OCI-LY3 (cell line): ENCODE measurements around the gene TAC3.

ENCODE experiments used
- H2AFZ ChIP-seq: fragments of 200-600, 300-600 bp; shearing (Covaris generic); 2 replicates; pipeline ENCODE4 v1.6.0; 2014; ENCODE audit warnings: antibody characterized with exemption, low read depth, low read length
- H3K27ac ChIP-seq: fragments of 200-600, 300-600 bp; sonication (generic); 2 replicates; pipeline ENCODE4 v1.5.1; 2014; ENCODE audit warnings: mild to moderate bottlenecking, low read length, moderate library complexity, mixed read lengths
- H3K27me3 ChIP-seq: fragments of 200-600, 300-600 bp; sonication (generic); 2 replicates; pipeline ENCODE4 v1.6.1; 2014; ENCODE audit warnings: low read depth, low read length, mixed read lengths
- H3K36me3 ChIP-seq: fragments of 200-600, 300-600 bp; sonication (generic); replicated peaks from 2 replicates; pipeline ENCODE3; 2014; ENCODE audit warnings: low read depth, low read length, mixed read lengths
- H3K4me1 ChIP-seq: fragments of 300-600, 200-600 bp; sonication (generic); 2 replicates; pipeline ENCODE4 v1.6.1; 2014; ENCODE audit warnings: low read length, mixed read lengths
- H3K4me2 ChIP-seq: fragments of 200-600, 300-600 bp; sonication (generic); 2 replicates; pipeline ENCODE4 v1.6.1; 2014; ENCODE audit warnings: low read length, mixed read lengths
- H3K4me3 ChIP-seq: fragments of 300-600, 200-600 bp; sonication (generic); 2 replicates; pipeline ENCODE4 v1.5.1; 2014; ENCODE audit warnings: antibody characterized with exemption, mild to moderate bottlenecking, low read length, moderate library complexity
- H3K79me2 ChIP-seq: fragments of 300-600, 200-600 bp; shearing (Covaris generic); 2 replicates; pipeline ENCODE4 v1.6.1; 2014; ENCODE audit warnings: mild to moderate bottlenecking, low read length, mixed read lengths
- H3K9ac ChIP-seq: fragments of 300-600, 200-600 bp; shearing (Covaris generic); 2 replicates; pipeline ENCODE4 v1.6.0; 2014; ENCODE audit warnings: mild to moderate bottlenecking, low read length, moderate library complexity
- H3K9me3 ChIP-seq: fragments of 200-600, 300-600 bp; shearing (Covaris generic); 2 replicates; pipeline ENCODE4 v1.6.1; 2014; ENCODE audit warnings: low read length, mixed read lengths; ENCODE audit not compliant: insufficient read depth
- H4K20me1 ChIP-seq: fragments of 200-600, 300-600 bp; sonication (generic); 2 replicates; pipeline ENCODE4 v1.6.1; 2016; ENCODE audit warnings: low read length, mixed read lengths; ENCODE audit not compliant: insufficient read depth
- CTCF ChIP-seq: fragments of 200-600, 300-600 bp; sonication (generic); IDR thresholded peaks from 2 replicates; pipeline ENCODE4 v1.5.1; 2014; ENCODE audit warnings: antibody characterized with exemption, low read length, low read depth
- EZH2phosphoT487 ChIP-seq: fragments of 200-600 bp; shearing (Covaris generic); IDR thresholded peaks from 2 replicates; pipeline ENCODE4 v1.6.1; 2018; ENCODE audit warnings: antibody characterized with exemption, mixed run types, low read depth

TAC3 gene

DNA sequence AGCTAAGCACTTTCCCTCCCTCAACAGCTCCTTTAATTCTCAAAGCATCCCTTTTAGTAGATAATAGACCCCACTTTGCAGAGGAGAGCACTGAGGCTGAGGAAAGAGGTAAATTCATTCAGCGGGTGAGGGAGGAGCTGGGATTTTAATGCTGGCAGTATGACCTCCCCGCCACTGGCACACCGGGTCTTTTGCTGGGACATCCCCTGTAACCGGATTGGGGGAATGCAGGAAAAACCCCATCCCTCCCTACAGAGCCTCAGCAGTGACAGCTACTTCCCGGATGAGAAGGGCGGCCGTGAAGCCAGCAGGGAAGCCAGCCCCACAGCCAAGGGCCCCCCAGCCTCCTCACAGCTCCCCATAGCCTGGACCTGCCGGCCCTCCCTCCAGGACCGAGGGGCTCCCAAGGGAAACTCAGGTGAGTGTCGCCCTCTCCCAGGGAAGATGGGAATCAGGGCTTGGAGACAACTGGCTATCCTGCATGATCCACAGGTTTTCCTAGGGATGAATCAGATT is 22.0 kb downstream of the TAC3 start:
- Histone ChIP-seq H3K4me2 (no peak overlapping the region), H3K4me1 (peaks cover 21% of the 10 kb centered on the region), H3K9me3 (no peaks in the 10 kb centered on the region), H3K27ac (no peak overlapping the region), H3K4me3 (no peak overlapping the region), H3K9ac (no peak overlapping the region), H3K36me3 (peaks cover 11% of the 10 kb centered on the region), H2AFZ (no peak overlapping the region), H3K79me2 (peaks cover 18% of the 10 kb centered on the region), H3K27me3 (peaks cover 2% of the 10 kb centered on the region; the same call in 1 of the 2 replicates), H4K20me1 (no peaks in the 10 kb centered on the region)
- no peak for TF ChIP-seq EZH2phosphoT487
- TF ChIP-seq CTCF: no peak

DNA sequence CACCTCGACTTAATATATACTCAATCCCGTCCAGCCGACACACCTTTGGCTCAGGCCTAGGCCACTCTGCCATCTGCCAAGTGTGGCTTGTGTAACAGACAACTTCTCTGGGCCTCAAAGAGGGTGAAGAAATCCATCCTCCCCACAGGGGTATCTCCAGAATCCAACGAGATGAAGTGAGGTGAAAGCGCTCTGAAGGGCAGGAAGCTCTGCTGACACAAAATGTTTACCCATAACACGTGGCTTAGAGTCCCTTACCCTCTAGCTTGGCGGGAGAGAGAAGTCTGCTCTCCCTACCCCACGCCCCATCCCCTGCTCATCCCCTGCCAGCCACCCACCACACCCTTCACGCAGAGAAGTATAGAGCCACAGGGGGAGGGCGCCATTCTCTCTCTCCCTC is 23.0 kb downstream of the TAC3 start:
- H3K27ac ChIP-seq: no peak overlapping the region
- no peaks in the 10 kb centered on the region for H4K20me1 ChIP-seq
- TF ChIP-seq EZH2phosphoT487 (no peak), CTCF (no peak)
- peaks cover 12% of the 10 kb centered on the region for H3K27me3 ChIP-seq
- no peaks in the 10 kb centered on the region for H3K9me3 ChIP-seq
- no peak overlapping the region for H3K4me3 ChIP-seq
- peaks cover 12% of the 10 kb centered on the region for H3K4me1 ChIP-seq
- peaks cover 11% of the 10 kb centered on the region for H3K79me2 ChIP-seq
- H2AFZ ChIP-seq: no peak overlapping the region
- no peak overlapping the region for H3K4me2 ChIP-seq
- peaks cover 9% of the 10 kb centered on the region for H3K36me3 ChIP-seq
- H3K9ac ChIP-seq: no peak overlapping the region

DNA sequence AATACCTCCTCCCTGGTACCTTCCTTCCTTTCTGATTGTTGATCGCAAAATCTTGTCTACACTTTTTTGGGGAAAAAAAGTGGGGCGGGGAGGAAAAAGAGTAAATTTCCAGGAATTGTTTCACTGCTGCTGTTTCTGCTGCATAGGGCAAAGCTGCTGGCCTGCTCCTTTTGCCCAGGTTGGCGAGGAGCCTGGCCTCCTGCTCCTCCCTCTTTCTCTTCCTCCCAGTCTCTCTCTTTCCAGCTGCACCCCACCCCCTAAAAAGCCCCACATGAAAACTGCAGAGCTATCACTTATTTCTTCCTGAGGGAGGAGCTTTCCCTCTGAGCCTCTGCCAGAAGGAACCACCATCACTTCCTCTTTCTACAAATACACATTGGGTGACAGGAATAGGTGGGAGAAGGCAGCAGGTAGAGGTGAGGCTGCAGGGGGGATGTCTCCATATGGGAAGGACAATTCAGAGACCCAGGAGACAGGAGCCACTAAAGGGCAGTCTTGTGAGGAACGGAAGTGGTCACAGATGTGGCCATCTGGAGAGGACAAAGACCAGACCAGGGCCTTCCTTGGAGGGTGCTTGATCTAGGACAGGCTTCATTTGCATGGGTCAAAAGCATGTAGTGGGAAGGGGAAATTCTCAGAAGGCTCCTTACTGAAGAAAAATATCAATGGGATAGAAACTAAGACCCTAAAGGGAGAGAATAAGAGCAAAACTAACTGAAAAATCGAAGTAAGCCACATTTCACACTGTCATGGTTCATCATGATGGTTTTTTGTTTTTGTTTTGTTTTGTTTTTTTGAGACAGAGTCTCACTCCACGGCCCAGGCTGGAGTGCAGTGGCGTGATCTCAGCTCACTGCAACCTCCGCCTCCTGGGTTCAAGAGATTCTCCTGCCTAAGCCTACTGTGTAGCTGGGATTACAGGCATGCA is 24.7 kb downstream of the TAC3 start:
- no peak overlapping the region for H3K27ac ChIP-seq
- H4K20me1 ChIP-seq: no peaks in the 10 kb centered on the region
- H3K36me3 ChIP-seq: no peaks in the 10 kb centered on the region
- H3K4me3 ChIP-seq: no peak overlapping the region
- no peak overlapping the region for H2AFZ ChIP-seq
- H3K79me2 ChIP-seq: no peaks in the 10 kb centered on the region
- TF ChIP-seq CTCF (no peak), EZH2phosphoT487 (no peak)
- peaks cover 17% of the 10 kb centered on the region for H3K27me3 ChIP-seq
- H3K4me1 ChIP-seq: peaks cover 10% of the 10 kb centered on the region
- no peaks in the 10 kb centered on the region for H3K9me3 ChIP-seq
- no peak overlapping the region for H3K4me2 ChIP-seq
- no peak overlapping the region for H3K9ac ChIP-seq

- Histone ChIP-seq H3K9me3 (no peaks in the 10 kb centered on the region), H2AFZ (no peak overlapping the region), H3K4me1 (peaks cover 10% of the 10 kb centered on the region), H3K4me2 (no peak overlapping the region), H3K79me2 (no peaks in the 10 kb centered on the region), H3K36me3 (no peaks in the 10 kb centered on the region), H3K27ac (no peak overlapping the region), H3K4me3 (no peak overlapping the region), H3K27me3 (peaks cover 17% of the 10 kb centered on the region), H4K20me1 (no peaks in the 10 kb centered on the region), H3K9ac (no peak overlapping the region)
- TF ChIP-seq CTCF: no peak
- TF ChIP-seq EZH2phosphoT487: no peak
Observed at GRCh38 chr12:56990648-56991318, 25.5 kb downstream of the TAC3 start.
